Activated CD8-positive, alpha-beta memory T cell treated with anti-CD3 and anti-CD28 coated beads, Interleukin-2, amount 50 U/mL, for 4 hours (primary cell): ENCODE measurements around the gene DNAJB12.
A peak's percentile ranks its signal among the peaks of the same experiment; 100 is the strongest.
"Not testable (repeated sequence)": the region's sequence is repeated elsewhere in the genome, so short reads cannot be mapped to it uniquely, and the experiment has no call there.

Experiments
- DNase-seq: peaks from one replicate; pipeline ENCODE4 v3.0.0-alpha.2; 2020

DNAJB12 gene

DNA sequence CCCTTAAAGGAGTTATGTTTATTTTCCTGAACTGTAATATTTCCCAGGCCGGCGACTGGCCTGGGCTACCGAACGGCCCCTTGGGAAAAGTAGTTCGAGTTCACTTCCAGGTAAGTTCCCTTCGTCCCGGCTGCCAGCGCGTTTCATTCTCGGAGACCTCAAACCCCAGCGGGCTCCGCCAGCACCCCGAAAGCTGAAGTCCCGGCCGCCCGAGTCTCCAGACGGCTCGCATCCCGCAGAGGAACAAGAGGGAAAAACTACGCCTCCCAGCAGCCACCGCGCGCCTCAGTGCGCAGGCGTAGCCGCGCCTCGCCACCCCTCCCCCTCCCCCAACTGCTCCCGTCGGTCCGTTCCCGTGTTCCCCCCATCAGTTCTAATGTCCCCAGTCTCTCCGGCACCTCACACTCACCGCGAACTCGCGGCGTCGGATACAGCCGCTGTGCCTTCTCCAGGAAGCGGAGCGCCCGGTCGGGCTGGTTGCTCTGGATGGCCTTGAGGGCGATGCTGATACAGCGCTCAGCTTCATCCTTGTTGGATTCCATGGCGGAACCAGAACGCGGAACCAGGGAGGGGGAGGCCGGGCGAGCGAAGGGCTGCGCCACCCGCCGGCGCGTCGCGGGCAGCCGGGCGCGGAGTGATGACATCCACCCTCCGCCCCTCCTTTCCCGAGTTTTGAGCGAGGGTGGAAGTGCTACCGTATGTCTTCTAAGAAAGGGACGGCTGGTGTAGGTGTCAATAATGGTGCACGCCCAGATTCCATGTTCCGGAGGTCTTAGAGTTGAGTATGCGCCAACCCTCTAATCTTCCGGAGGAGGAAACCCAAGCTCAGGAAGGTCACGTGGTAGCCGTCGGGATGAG lies at the start of gene DNAJB12:
TSS of gene DNAJB12 (minus strand) at position 564 of the 858 bp plus-strand sequence. CDS start at position 542, 22 bp downstream.
- DNase-seq, result peak; percentile 88

DNA sequence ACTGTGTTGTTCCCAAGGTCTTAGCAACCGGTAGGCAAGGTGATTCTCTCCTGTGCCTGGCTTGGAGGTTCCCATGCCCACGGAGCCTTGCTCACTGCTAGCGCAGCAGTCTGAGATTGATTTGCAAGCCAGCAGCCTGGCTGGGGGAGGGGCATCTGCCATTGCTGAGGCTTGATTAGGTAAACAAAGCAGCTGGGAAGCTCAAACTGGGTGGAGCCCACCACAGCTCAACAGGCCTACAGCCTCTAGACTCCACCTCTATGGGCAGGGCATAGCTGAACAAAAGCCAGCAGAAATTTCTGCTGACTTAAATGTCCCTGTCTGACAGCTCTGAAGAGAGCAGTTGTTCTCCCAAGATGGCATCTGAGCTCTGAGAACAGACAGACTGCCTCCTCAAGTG lies 40.9 kb upstream of the DNAJB12 start:
- DNase-seq, result not testable (repeated sequence)

- DNase-seq, result no peak
Measured at GRCh38 chr10:72392571-72392970, 37.9 kb upstream of the DNAJB12 start.

- DNase-seq, result no peak
Measured at GRCh38 chr10:72390764-72391163, 36.0 kb upstream of the DNAJB12 start.

GRCh38 chr10:72389716-72390115 lies 35.0 kb upstream of the DNAJB12 start:
- no peak for DNase-seq

- no peak for DNase-seq
Measured at GRCh38 chr10:72389014-72389413, 34.3 kb upstream of the DNAJB12 start.

GRCh38 chr10:72388062-72388461 lies 33.3 kb upstream of the DNAJB12 start:
- DNase-seq, result no peak

GRCh38 chr10:72386916-72387586 lies 32.3 kb upstream of the DNAJB12 start:
- no peak for DNase-seq

GRCh38 chr10:72385724-72386123 lies 31.0 kb upstream of the DNAJB12 start:
- DNase-seq, result no peak

DNA sequence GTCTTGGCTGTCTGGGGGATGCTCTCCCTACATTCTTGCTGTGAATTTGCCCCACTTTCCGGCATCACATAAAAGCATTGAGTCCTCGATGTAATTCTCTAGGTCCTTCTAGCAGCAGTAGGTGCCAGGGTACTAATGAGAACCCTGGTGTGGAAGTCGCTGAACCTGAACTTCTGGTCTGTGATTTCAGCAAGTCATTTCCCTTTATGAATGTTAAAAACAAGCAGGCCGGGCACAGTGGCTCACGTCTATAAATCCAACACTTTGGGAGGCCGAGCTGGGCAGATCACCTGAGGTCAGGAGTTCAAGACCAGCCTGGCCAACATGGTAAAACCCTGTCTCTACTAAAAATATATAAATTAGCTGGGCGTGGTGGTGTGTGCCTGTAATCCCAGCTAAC lies 30.3 kb upstream of the DNAJB12 start:
- not testable (repeated sequence) for DNase-seq

- DNase-seq, result no peak
Measured at GRCh38 chr10:72379776-72380175, 25.1 kb upstream of the DNAJB12 start.

- DNase-seq, result no peak
Measured at GRCh38 chr10:72379062-72379461, 24.3 kb upstream of the DNAJB12 start.

DNA sequence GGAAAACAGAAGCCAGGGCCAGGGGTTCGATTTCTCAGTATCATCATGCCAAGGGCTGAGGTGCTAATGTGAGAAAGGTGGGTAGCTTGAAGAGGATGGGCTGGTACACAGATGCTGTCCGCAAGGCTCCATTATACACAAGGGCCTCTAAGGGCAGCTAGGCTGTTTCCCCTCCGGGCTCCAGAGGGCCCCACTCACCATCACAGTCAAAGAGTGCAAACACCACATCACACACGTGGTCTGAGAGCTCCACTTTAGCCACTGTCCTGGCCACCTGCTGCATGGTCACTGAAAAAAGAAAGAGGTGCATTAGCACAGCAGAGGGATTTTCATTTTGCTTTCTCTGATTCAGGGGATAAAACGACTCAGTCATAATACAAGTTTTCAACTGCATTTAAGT lies 20.9 kb upstream of the DNAJB12 start:
- no peak for DNase-seq

DNA sequence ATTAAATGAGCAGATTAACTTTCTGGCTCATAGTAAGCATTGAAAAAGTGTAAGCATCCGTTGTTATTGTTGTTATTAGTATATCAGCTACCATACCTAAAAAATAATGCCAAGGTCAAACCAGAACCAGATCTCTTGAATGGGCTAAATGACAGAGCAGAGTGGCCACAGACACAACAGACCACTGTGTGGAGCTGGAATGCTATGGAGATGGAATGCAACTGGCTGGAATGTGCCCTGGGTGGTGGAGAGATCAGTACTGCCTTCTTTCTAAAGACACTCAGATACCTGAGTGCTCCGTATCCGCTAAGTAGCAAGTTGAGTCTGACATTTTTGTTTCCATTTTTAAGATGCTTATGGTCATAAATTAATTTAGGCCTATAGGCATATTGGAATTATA lies 20.5 kb upstream of the DNAJB12 start:
- DNase-seq, result no peak

GRCh38 chr10:72370201-72370722 lies 15.5 kb upstream of the DNAJB12 start:
- no peak for DNase-seq

DNA sequence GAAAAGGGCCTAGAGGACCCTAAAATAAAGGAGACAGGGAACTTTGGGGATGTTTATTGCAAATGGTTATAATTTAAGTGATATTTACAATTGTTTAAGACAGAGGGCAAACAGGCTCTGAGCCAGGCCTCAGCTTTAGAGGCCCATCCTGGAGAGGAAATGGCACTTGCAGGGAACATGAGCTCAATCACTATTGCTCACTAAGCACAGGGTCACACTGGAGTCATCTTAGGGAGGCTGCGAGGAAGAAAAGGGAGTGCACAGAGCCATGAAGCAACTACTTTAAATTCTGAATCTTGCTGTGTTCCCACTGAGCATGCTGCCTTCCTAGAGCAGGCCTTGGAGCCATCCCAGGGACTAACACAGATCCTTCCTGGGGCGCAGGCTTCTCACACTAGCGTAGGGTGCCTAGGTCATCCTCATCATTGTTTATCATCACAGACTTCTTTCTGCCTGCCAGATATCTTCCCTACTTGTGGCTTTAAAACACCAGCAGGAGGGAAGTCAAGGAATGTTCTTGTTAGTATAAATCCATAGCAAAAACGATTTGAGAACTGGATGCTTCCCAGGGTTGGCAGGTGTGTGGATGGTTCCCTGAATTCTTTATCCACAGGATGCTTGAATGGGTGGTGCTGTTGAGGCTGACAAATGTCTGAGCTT lies 12.7 kb upstream of the DNAJB12 start:
- no peak for DNase-seq

- no peak for DNase-seq
Measured at GRCh38 chr10:72365106-72365895, 10.6 kb upstream of the DNAJB12 start.

DNA sequence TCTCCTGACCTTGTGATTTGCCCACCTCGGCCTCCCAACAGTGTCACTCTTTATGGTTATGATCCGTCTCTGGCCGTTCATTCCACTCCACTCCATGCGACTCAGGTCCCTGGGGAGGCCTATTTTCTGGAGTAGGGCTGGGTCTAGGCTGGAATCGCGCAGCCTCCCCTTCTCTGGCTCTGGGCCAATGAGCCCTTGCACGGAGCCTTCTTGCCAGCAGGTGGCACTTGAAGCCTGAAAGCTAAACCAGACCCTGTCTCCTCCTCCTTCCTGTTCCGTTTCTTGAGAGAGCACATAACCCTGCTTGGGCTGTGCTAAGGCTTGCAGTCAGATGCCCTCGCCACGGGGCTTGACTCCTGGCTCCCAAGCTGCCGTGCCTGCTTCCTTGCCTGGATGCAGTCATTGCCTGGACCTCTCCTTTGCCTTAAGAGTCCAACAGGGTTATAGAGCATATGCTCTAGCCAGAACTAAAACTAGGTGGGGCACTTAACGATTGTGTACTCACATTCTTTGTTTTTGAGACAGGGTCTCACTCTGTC lies 9.6 kb upstream of the DNAJB12 start:
- DNase-seq, result peak; percentile 84

GRCh38 chr10:72356987-72357386 lies 2.3 kb upstream of the DNAJB12 start:
- DNase-seq, result no peak

- no peak for DNase-seq
Measured at GRCh38 chr10:72356115-72356514, 1.4 kb upstream of the DNAJB12 start.

DNA sequence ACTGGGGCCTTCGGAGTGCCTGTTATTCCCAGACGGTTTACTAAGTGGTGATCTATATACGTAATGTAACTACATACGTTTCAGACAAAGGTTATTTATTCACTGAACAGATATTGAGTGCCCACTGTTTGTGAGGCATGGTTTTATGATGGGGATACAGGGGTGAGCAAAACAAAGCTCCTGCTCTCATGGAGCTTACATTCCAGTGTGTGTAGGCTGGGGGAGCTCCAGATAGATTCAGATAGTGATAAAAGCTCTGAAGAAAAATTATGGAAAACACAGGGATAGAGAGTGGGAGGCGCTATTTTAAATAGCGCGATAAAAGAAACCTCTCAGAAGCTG lies 466 bp upstream of the DNAJB12 start:
- DNase-seq, result no peak

DNA sequence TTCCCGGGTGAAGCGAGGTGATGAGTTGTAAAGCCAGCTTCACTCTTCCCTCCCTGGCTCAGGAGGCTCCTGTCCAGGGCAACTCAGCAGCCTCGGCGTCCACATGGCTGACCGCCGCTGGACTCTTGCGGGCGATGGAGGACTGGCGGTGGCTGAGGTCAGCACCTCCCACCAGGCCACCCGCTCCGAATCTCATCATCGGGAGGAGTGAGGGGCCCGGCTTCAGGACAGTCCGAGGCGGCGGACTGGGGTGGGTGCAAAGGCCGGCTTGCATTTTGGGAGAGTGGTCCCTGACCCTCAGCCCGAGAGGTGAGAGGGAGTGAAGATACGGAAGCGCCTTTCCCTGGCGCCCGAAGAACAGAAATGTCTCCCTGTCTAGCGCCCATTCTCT lies 759 bp downstream of the DNAJB12 start:
- no peak for DNase-seq
